Liver (tissue), 9 donors: Measurements from ENCODE around the gene DOK3. TPM values are rescaled to one million over a fixed set of nuclear protein-coding genes. Genes with fewer than 3 reads are reported as not detected.

Source experiments
- DNase-seq: peaks from one replicate; pipeline ENCODE4 v3.0.0-alpha.2; 2017; ENCODE audit warnings: low spot score
- H3K27ac ChIP-seq, 2 donors: one replicate each; pipeline ENCODE4 v1.7.0; 2013; ENCODE audit warnings: inconsistent platforms in 2 of 2, low read length in 2 of 2, control low read depth in 1 of 2, low read depth in 1 of 2, mild to moderate bottlenecking in 1 of 2
- H3K27me3 ChIP-seq, 4 donors: one replicate each; pipeline versions ENCODE4 v1.6.1 to v1.7.0; 2013; ENCODE audit warnings: low read length in 3 of 4, inconsistent platforms in 1 of 4, mild to moderate bottlenecking in 1 of 4, moderate library complexity in 1 of 4; ENCODE audit not compliant: control insufficient read depth in 4 of 4, insufficient read depth in 4 of 4
- H3K36me3 ChIP-seq, 4 donors: one replicate each; pipeline versions ENCODE4 v1.6.1 to v1.7.0; 2013; ENCODE audit warnings: low read length in 3 of 4, mild to moderate bottlenecking in 3 of 4, low read depth in 1 of 4, moderate library complexity in 1 of 4; ENCODE audit not compliant: control insufficient read depth in 4 of 4, insufficient read depth in 3 of 4
- H3K4me1 ChIP-seq, 4 donors: one replicate each; pipeline versions ENCODE4 v1.6.1 to v1.7.0; 2013; ENCODE audit warnings: low read length in 3 of 4, mild to moderate bottlenecking in 3 of 4, moderate library complexity in 1 of 4; ENCODE audit not compliant: control insufficient read depth in 4 of 4, insufficient read depth in 4 of 4
- H3K4me3 ChIP-seq, 3 donors: one replicate each; pipeline versions ENCODE4 v1.6.1 to v1.7.0; 2013; ENCODE audit warnings: low read length in 3 of 3, control low read depth in 1 of 3, low read depth in 1 of 3, mild to moderate bottlenecking in 1 of 3
- H3K9ac ChIP-seq, 2 donors: one replicate each; pipeline ENCODE4 v1.7.0; 2013; ENCODE audit warnings: low read length in 2 of 2, mild to moderate bottlenecking in 2 of 2, moderate library complexity in 2 of 2, control low read depth in 1 of 2, low read depth in 1 of 2
- H3K9me3 ChIP-seq, 4 donors: one replicate each; pipeline versions ENCODE4 v1.6.1 to v1.7.0; 2013; ENCODE audit warnings: low read length in 3 of 4; ENCODE audit not compliant: control insufficient read depth in 4 of 4
- ATF3 ChIP-seq: IDR thresholded peaks from 2 replicates; pipeline ENCODE4 v1.6.1; 2016; ENCODE audit warnings: antibody characterized with exemption
- FOXA1 ChIP-seq: IDR thresholded peaks from 2 replicates; pipeline ENCODE4 v1.6.1; 2016; ENCODE audit warnings: antibody characterized with exemption
- FOXA2 ChIP-seq: IDR thresholded peaks from 2 replicates; pipeline ENCODE4 v1.6.1; 2016; ENCODE audit warnings: antibody characterized with exemption
- GABPA ChIP-seq, 2 donors: IDR thresholded peaks in 1 of 2; conservative IDR thresholded peaks in 1 of 2; 2 replicates each; pipeline ENCODE4 v1.6.1; 2016; ENCODE audit warnings: antibody characterized with exemption in 2 of 2, mild to moderate bottlenecking in 1 of 2, moderate library complexity in 1 of 2
- HNF4A ChIP-seq, 2 donors: conservative IDR thresholded peaks; 2 replicates each; pipeline ENCODE4 v1.6.1; 2016; ENCODE audit warnings: antibody characterized with exemption in 2 of 2, mild to moderate bottlenecking in 2 of 2
- HNF4G ChIP-seq: IDR thresholded peaks from 2 replicates; pipeline ENCODE4 v1.6.1; 2016; ENCODE audit warnings: antibody characterized with exemption
- JUND ChIP-seq, 2 donors: IDR thresholded peaks; 2 replicates each; pipeline ENCODE4 v1.6.1; 2016; ENCODE audit warnings: antibody characterized with exemption in 2 of 2
- MAX ChIP-seq: IDR thresholded peaks from 2 replicates; pipeline ENCODE4 v1.6.1; 2016; ENCODE audit warnings: antibody characterized with exemption
- NR2F2 ChIP-seq: IDR thresholded peaks from 2 replicates; pipeline ENCODE4 v1.6.1; 2016; ENCODE audit warnings: antibody characterized with exemption
- RAD21 ChIP-seq, 2 donors: IDR thresholded peaks; 2 replicates each; pipeline ENCODE4 v1.6.1; 2016; ENCODE audit warnings: antibody characterized with exemption in 2 of 2, mild to moderate bottlenecking in 2 of 2
- REST ChIP-seq: IDR thresholded peaks from 2 replicates; pipeline ENCODE4 v1.6.1; 2016; ENCODE audit warnings: antibody characterized with exemption, mild to moderate bottlenecking
- RXRA ChIP-seq, 2 donors: IDR thresholded peaks; 2 replicates each; pipeline ENCODE4 v1.6.1; 2017 to 2018; ENCODE audit warnings: antibody characterized with exemption in 2 of 2, mild to moderate bottlenecking in 1 of 2
- SP1 ChIP-seq: IDR thresholded peaks from 2 replicates; pipeline ENCODE4 v1.6.1; 2018; ENCODE audit warnings: antibody characterized with exemption, mild to moderate bottlenecking
- TAF1 ChIP-seq: conservative IDR thresholded peaks from 2 replicates; pipeline ENCODE4 v1.6.1; 2016; ENCODE audit warnings: antibody characterized with exemption, mild to moderate bottlenecking
- YY1 ChIP-seq: IDR thresholded peaks from 2 replicates; pipeline ENCODE4 v1.6.1; 2016; ENCODE audit warnings: antibody characterized with exemption, mild to moderate bottlenecking
- ZBTB33 ChIP-seq: IDR thresholded peaks from 2 replicates; pipeline ENCODE4 v1.6.1; 2016; ENCODE audit warnings: antibody characterized with exemption
- WGBS: extraction: QIAGEN DNeasy Blood & Tissue Kit; methylation state at CpG from one replicate; pipeline ENCODE4 v1.1.7; 2013; 5-methylcytosine and 5-hydroxymethylcytosine counted together
- polyA plus RNA-seq, 2 donors: library from polyadenylated mRNA; stranded (reverse) in 1 of 2; unstranded in 1 of 2; fragments of 200-250 nt in 1 of 2; fragments of >200 nt in 1 of 2; fragmentation: Nextera tagmentation in 1 of 2; extraction: Ambion mirVana in 1 of 2; gene quantifications; one replicate each; pipeline versions ENCODE4 v1.2.1 to v1.2.3, GENCODE V29; 2013 to 2015
- total RNA-seq, 2 donors: library from RNA; depleted of rRNA; stranded (reverse); fragments of >200 nt; gene quantifications; one replicate each; pipeline ENCODE4 v1.2.3, GENCODE V29; 2014
- donor health status: healthy.
- donor health status: healthy.
- donor health status: healthy.
- donor health status: healthy.
- donor health status: healthy.

DOK3 gene
- total and polyA plus RNA-seq, 4 donors = 1.7 to 19.2 (median 6.6) TPM

- Histone ChIP-seq H3K27ac (no peak overlapping the region), H3K4me3 (no peak overlapping the region), H3K27me3 (no peaks in the 10 kb centered on the region), H3K9ac (no peak overlapping the region), H3K36me3 (no peaks in the 10 kb centered on the region), H3K9me3 (no peaks in the 10 kb centered on the region), H3K4me1 (peaks cover 12 to 25% (median 15%) of the 10 kb centered on the region in 4 donors)
- TF ChIP-seq TAF1 (no peak), HNF4G (no peak), RAD21 (IDR thresholded peaks at IDR 0.05) (no peak), FOXA2 (no peak), JUND (IDR thresholded peaks at IDR 0.05) (no peak), HNF4A (conservative IDR thresholded peaks at IDR 0.05) (no peak), GABPA (IDR thresholded peaks at IDR 0.05 in 1 of 2, conservative IDR thresholded peaks at IDR 0.05 in 1 of 2) (no peak), YY1 (no peak), MAX (no peak), NR2F2 (no peak), REST (no peak), SP1 (no peak), FOXA1 (no peak), ATF3 (no peak), ZBTB33 (no peak)
- DNase-seq = no peak
- 88% methylated on average over 18 of the region's 18 CpGs for WGBS
These were observed 32.9 kb downstream of the DOK3 start for GRCh38 chr5:177476531-177477233.

DNA sequence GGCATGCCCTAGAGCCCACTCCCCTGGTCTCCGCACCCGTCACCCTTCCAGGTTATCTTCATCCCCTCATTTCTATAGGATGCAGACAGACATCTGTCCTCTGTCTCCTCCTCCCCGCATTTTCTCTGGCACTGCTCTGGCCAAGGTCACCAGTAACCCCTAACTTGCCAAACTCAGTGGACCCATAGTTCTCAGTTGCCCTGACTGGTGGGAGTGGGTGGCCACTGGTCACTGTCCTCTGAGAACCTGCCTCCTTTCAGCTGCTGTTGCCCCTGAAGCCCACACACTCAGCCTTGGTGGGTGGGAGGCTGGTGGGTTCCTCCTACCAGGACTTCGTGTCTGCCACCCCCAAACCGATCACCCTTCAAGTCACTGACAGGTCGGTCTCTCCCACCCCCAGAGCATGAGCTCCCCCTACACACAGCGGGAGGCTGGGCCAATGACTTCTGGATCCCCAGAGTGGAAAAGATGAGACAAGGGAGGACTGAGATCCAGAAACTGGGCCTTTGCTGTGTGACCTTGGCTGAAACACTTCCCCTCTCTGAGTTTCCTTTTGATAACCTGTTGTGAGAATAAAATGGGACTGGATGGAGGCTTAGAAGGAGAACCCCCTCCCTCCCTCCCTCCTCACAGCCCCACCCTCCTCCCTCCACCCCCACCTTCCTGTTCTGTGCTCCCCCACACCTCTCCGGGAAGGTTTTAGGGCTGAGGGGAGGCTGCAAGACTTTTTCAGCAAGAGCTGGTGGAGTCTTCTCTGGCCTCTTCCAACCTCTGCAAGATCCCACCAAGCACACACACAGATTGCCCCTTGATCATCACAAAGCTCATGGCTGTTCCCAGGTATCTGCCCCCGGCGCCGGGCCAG lies 33.8 kb downstream of the DOK3 start:
- H3K36me3 ChIP-seq = no peaks in the 10 kb centered on the region
- TF ChIP-seq MAX (no peak), RXRA (IDR thresholded peaks at IDR 0.05) (no peak), GABPA (IDR thresholded peaks at IDR 0.05 in 1 of 2, conservative IDR thresholded peaks at IDR 0.05 in 1 of 2) (no peak), NR2F2 (no peak)
- no peak overlapping the region for H3K4me3 ChIP-seq
- H3K4me1 ChIP-seq = peaks cover 12 to 25% (median 15%) of the 10 kb centered on the region in 4 donors
- no peak overlapping the region for H3K27ac ChIP-seq
- WGBS = 81% methylated on average over 11 of the region's 11 CpGs
- no peaks in the 10 kb centered on the region for H3K9me3 ChIP-seq
- no peak for DNase-seq
- no peaks in the 10 kb centered on the region for H3K27me3 ChIP-seq
- no peak overlapping the region for H3K9ac ChIP-seq
